ENCODE results near the gene ATF1.
"Not testable (repeated sequence)": the region's sequence is repeated elsewhere in the genome, so short reads cannot be mapped to it uniquely, and the experiment has no call there.

ATF1 gene

GRCh38 chr12:50868881-50869280 is 105.0 kb downstream of the ATF1 start:
- DNase-seq, result not testable (repeated sequence)
